Vagina (tissue), 2 donors: ENCODE data around the gene DKK3.

Experiments used
- CTCF ChIP-seq, 3 experiments: fragments of 450-650 bp in 2 of 3; fragments of 200-600 bp in 1 of 3; sonication (generic) in 1 of 3; IDR thresholded peaks; one replicate each; pipeline ENCODE4 v1.5.1; 2017 to 2019; ENCODE audit warnings: antibody characterized with exemption in 3 of 3, mild to moderate bottlenecking in 2 of 3, moderate library complexity in 2 of 3
- POLR2A ChIP-seq, 2 donors: fragments of 450-650 bp; IDR thresholded peaks; one replicate each; pipeline ENCODE4 v1.6.1; 2017; ENCODE audit warnings: antibody characterized with exemption in 2 of 2, mild to moderate bottlenecking in 2 of 2, moderate library complexity in 2 of 2

GRCh38 chr11:12032968-12033367, 24.5 kb upstream of the DKK3 start:
- no peak for TF ChIP-seq CTCF (IDR thresholded peaks at IDR 0.05)
- TF ChIP-seq POLR2A (IDR thresholded peaks at IDR 0.05) = no peak
